Choroid plexus epithelial cell (primary cell): ENCODE measurements around the gene AMMECR1.

Experiments used
- DNase-seq: peaks from one replicate; pipeline ENCODE4 v3.0.0-alpha.2; 2010; ENCODE audit warnings: low read depth
- H3K4me3 ChIP-seq: 2 replicates; pipeline ENCODE4 v1.5.1; 2011; ENCODE audit warnings: low read depth, mild to moderate bottlenecking, control low read depth, low read length, moderate library complexity
- CTCF ChIP-seq: conservative IDR thresholded peaks from 2 replicates; pipeline ENCODE4 v1.5.1; 2011; ENCODE audit warnings: low read depth, mild to moderate bottlenecking, control low read depth, inconsistent platforms, low read length, moderate library complexity

The AMMECR1 gene

GRCh38 chrX:110182362-110182761 lies 135.5 kb downstream of the AMMECR1 start:
- DNase-seq = no peak
- no peak overlapping the region for H3K4me3 ChIP-seq
- no peak for TF ChIP-seq CTCF

- DNase-seq = no peak
- no peak for TF ChIP-seq CTCF
- no peak overlapping the region for H3K4me3 ChIP-seq
Observed at GRCh38 chrX:110181459-110182137, 136.3 kb downstream of the AMMECR1 start.

DNA sequence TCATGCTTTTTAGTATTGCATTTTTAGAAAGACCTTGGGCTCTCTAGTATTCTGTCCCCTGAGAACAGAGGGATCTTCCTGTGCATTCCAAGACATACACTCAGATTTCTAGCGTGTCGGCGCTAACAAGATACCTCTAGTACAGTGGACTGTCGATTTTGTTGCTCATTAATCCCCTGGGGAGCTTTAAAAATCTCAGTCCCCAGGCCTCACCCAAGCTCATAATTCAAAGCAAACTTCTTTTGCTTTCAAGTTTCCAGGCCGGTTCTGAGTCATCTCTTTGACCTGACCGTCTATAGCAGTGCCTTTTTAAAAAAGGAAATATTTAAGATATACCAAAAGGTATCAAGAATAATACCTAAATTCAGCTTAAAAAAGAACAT lies 137.0 kb downstream of the AMMECR1 start:
- DNase-seq = peak; percentile 49
- H3K4me3 ChIP-seq = no peak overlapping the region
- TF ChIP-seq CTCF = no peak

DNA sequence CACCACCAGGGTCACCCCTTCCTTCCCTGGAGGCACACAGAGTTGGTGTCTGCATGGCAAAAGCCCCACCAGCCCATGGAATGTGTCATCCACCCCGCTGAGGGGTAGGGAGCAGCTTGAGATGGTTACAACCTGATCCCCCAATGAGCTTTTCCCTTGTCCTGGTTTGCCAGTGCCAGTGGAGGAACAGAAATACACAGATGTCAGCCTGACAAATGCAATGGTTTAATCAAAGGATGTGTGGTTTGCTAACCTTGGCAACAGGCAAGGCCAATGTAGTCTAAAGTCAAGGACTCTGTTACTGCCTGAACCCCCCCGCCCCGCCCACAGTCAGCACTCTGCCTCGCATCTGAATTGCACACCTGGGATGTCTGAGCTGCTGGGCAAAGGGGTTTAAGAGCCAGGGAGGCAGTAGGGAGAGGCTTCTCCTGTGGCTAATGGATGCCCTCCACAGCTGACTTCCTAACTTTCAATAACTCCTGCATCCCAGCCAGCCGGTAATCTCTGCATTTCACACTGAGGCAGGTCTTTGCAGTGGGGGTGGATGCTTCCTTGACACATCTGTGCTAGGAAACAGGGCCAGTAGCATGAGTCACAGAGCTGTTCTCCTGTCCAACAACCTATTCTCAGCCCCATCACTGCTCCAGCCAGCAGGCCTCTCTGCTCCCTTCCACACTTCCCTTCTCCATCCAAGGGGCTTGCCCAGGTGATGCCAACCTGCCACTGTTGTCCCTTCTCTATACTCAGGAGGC lies 137.5 kb downstream of the AMMECR1 start:
- no peak overlapping the region for H3K4me3 ChIP-seq
- peak; percentile 76 for DNase-seq
- TF ChIP-seq CTCF = no peak

DNA sequence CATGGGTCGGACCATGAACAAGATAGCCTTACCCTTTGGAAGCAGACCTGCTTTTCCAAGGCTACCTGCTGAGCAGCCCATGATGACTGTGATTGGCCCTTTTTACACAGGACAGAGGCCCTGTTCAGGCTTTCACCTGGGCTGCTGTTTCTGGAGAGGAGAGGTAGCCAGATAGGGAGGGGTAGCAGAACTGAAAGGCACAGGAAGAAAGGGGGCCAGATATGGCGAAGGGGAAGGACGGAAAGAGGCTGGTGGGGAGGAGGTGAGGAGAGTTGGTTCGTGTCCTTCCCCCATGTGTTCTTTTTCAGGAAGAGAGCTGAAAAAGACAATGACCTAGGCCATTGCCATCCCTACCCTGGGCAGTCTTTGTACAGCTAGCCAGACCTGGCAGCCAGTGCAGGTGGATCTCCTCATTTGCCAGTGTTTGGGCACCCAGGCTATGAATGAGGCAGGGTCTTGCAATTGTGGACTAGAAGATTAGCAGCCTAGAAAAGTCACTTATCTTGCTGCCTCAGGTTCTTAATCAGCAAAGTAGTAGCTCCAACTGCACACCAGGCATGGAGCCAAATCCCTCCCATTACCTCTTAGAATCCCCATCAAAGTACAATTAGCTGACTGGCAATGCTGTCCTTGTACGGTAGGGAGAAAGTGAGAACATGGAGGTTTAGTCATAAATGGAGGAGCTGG lies 139.6 kb downstream of the AMMECR1 start:
- DNase-seq = no peak
- TF ChIP-seq CTCF = no peak
- H3K4me3 ChIP-seq = no peak overlapping the region

- no peak for DNase-seq
- no peak for TF ChIP-seq CTCF
Observed at GRCh38 chrX:110175696-110176095, 142.2 kb downstream of the AMMECR1 start.

More at GRCh38 chrX:110175696-110176095, 142.2 kb downstream of the AMMECR1 start:
- no peak overlapping the region for H3K4me3 ChIP-seq
